ENCODE data around the gene USP17L28.
"Not testable (repeated sequence)": the region's sequence is repeated elsewhere in the genome, so short reads cannot be mapped to it uniquely, and the experiment has no call there.

USP17L28 gene, protein sequence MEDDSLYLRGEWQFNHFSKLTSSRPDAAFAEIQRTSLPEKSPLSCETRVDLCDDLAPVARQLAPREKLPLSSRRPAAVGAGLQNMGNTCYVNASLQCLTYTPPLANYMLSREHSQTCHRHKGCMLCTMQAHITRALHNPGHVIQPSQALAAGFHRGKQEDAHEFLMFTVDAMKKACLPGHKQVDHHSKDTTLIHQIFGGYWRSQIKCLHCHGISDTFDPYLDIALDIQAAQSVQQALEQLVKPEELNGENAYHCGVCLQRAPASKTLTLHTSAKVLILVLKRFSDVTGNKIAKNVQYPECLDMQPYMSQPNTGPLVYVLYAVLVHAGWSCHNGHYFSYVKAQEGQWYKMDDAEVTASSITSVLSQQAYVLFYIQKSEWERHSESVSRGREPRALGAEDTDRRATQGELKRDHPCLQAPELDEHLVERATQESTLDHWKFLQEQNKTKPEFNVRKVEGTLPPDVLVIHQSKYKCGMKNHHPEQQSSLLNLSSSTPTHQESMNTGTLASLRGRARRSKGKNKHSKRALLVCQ

GRCh38 chr4:9348593-9348992, at the start of gene USP17L28:
Gene USP17L28 (plus strand): TSS chr4:9348893. CDS start chr4:9348893, 0 bp downstream.
- not testable (repeated sequence) for DNase-seq

DNA sequence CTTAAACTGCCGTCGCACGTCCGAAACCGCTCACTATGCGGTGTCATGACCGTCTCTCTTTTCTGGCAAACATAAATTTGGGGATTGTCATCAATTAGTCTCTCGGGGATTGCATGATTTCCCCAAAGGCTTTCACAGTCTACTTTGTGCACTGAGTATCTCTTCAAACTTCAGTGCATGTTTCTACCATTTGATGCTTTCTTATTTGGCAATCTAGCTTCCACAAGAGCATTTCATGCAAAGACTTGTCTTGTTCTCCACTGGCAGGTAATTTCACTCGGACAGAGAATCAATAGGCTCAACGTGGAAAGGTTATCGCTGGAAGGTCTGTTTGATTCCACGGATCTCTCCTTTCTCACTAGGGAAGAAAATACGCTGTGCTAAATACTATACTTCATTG, 24.5 kb upstream of the USP17L28 start:
- not testable (repeated sequence) for DNase-seq

GRCh38 chr4:9324865-9325264, 23.8 kb upstream of the USP17L28 start, which contains the start of gene USP17L24:
Gene USP17L24 (plus strand): TSS chr4:9325165. CDS start chr4:9325165, 0 bp downstream.
- DNase-seq, result not testable (repeated sequence)

- DNase-seq, result not testable (repeated sequence)
These were observed 19.1 kb upstream of the USP17L28 start, which contains the start of gene USP17L25 for GRCh38 chr4:9329611-9330010. Gene USP17L25 (plus strand): TSS chr4:9329911. CDS start chr4:9329911, 0 bp downstream.

GRCh38 chr4:9334358-9334757, 14.3 kb upstream of the USP17L28 start, which contains the start of gene USP17L26:
Gene USP17L26 (plus strand): TSS chr4:9334658. CDS start chr4:9334658, 0 bp downstream.
- not testable (repeated sequence) for DNase-seq

- not testable (repeated sequence) for DNase-seq
These were observed 9.6 kb upstream of the USP17L28 start, which contains the start of gene USP17L5 for GRCh38 chr4:9339103-9339502. Gene USP17L5 (plus strand): TSS chr4:9339403. CDS start chr4:9339403, 0 bp downstream.

DNA sequence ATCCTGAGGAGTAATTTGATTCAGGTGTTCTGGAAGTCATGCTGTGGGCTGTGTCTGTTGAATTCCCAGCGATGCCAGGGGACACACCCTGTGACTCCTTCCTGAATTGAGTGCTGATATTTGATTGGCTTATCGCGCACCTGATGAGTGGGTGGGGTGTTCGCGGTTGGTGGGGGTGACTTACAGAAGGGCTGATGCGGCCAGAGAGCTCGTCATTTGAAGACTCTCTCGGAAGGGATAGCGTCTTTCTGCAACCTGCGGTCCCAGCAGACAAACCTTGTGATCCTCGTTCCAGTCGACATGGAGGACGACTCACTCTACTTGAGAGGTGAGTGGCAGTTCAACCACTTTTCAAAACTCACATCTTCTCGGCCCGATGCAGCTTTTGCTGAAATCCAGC, 4.8 kb upstream of the USP17L28 start, which contains the start of gene USP17L27:
TSS of gene USP17L27 (plus strand) at position 301 of the 400 bp plus-strand sequence. CDS start at position 301, 0 bp downstream.
- DNase-seq, result not testable (repeated sequence)

- DNase-seq, result not testable (repeated sequence)
These were observed 2.2 kb downstream of the USP17L28 start for GRCh38 chr4:9350866-9351265.

DNA sequence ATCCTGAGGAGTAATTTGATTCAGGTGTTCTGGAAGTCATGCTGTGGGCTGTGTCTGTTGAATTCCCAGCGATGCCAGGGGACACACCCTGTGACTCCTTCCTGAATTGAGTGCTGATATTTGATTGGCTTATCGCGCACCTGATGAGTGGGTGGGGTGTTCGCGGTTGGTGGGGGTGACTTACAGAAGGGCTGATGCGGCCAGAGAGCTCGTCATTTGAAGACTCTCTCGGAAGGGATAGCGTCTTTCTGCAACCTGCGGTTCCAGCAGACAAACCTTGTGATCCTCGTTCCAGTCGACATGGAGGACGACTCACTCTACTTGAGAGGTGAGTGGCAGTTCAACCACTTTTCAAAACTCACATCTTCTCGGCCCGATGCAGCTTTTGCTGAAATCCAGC, 4.6 kb downstream of the USP17L28 start, which contains the start of gene USP17L29:
TSS of gene USP17L29 (plus strand) at position 301 of the 400 bp plus-strand sequence. CDS start at position 301, 0 bp downstream.
- not testable (repeated sequence) for DNase-seq

- DNase-seq, result not testable (repeated sequence)
These were observed 14.1 kb downstream of the USP17L28 start, which contains the start of gene USP17L30 for GRCh38 chr4:9362829-9363228. Gene USP17L30 (plus strand): TSS chr4:9363129. CDS start chr4:9363129, 0 bp downstream.

GRCh38 chr4:9379881-9380280, 31.2 kb downstream of the USP17L28 start:
- not testable (repeated sequence) for DNase-seq

- not testable (repeated sequence) for DNase-seq
These were observed 32.4 kb downstream of the USP17L28 start for GRCh38 chr4:9381012-9381534.

DNA sequence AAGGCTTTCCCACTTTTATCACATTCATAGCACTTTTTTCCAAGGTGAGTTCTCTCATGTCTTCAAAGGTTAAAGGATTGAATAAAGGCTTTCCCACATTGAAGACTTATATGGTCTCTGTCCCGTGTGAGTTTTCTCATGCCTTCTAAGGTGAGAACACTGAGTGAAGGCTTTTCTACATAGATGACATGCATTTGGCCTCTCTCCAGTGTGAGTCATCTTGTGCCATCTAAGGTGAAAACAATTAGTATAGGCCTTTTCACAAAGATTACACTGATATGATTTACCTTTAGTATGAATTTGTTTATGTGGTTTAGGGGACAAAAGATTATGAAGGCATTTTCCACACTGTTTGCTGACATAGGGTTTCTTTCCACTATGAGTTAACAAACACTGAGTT, 35.4 kb downstream of the USP17L28 start:
- no peak for DNase-seq

DNA sequence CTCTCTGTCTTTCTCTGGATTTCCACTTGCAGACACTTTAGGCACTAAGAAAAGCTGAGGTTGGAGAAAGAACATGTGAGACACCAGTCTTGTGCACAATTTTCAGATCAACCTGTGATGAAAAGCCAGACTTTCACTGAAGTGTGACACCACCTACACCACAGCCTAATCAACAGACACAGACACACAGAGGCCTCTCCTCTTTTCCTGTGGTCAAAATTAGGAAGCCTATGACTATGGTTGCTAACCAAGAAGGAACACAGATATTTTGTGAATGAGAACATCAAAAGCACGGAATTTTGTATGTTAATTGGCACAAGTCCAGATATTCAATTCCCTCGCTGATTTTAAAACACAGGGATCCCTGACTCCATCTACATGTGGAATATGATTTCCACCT, 40.3 kb downstream of the USP17L28 start:
- not testable (repeated sequence) for DNase-seq

All from NCI-H1417 treated with DMSO at 0.1 percent for 48 hours (cell line).